Nephron (organoid): ENCODE measurements around the gene SLCO3A1.

Experiments
- H3K27ac Mint-ChIP-seq, 3 experiments: 2 replicates each; pipeline ENCODE4 v1.8.0; 2020; ENCODE audit warnings: mixed read lengths in 3 of 3, mild to moderate bottlenecking in 2 of 3, moderate library complexity in 1 of 3
- H3K27me3 Mint-ChIP-seq: 2 replicates; pipeline ENCODE4 v1.8.0; 2021; ENCODE audit warnings: low read depth, mild to moderate bottlenecking, moderate library complexity, mixed read lengths
- H3K36me3 Mint-ChIP-seq: 2 replicates; pipeline ENCODE4 v1.8.0; 2020; ENCODE audit warnings: low read depth, mixed read lengths
- H3K4me1 Mint-ChIP-seq: 2 replicates; pipeline ENCODE4 v1.8.0; 2020; ENCODE audit warnings: mixed read lengths
- H3K4me3 Mint-ChIP-seq, 3 experiments: 2 replicates each; pipeline ENCODE4 v1.8.0; 2020; ENCODE audit warnings: mild to moderate bottlenecking in 3 of 3, mixed read lengths in 3 of 3, moderate library complexity in 2 of 3
- H3K9me3 Mint-ChIP-seq: 2 replicates; pipeline ENCODE4 v1.8.0; 2020; ENCODE audit warnings: mixed read lengths
- CTCF ChIP-seq, 3 experiments: fragments of 200-600 bp; sonication (generic); IDR thresholded peaks; one replicate each; pipeline ENCODE4 v1.5.0; 2021; ENCODE audit warnings: antibody characterized with exemption in 3 of 3; ENCODE audit not compliant: unreplicated experiment in 3 of 3

The SLCO3A1 gene

GRCh38 chr15:91878319-91878870 lies 24.9 kb downstream of the SLCO3A1 start:
- no peak overlapping the region for H3K4me3 Mint-ChIP-seq
- H3K27ac Mint-ChIP-seq: no peak overlapping the region
- no peaks in the 10 kb centered on the region for H3K4me1 Mint-ChIP-seq
- TF ChIP-seq CTCF (IDR thresholded peaks at IDR 0.05; ENCODE audit: unreplicated experiment in 3 of 3): no peak
- H3K27me3 Mint-ChIP-seq: peaks cover 5% of the 10 kb centered on the region
- no peaks in the 10 kb centered on the region for H3K36me3 Mint-ChIP-seq
- no peaks in the 10 kb centered on the region for H3K9me3 Mint-ChIP-seq

GRCh38 chr15:91879158-91879557 lies 25.6 kb downstream of the SLCO3A1 start:
- Mint-ChIP-seq H3K27me3 (peaks cover 5% of the 10 kb centered on the region), H3K4me3 (no peak overlapping the region), H3K36me3 (no peaks in the 10 kb centered on the region), H3K4me1 (no peaks in the 10 kb centered on the region), H3K27ac (no peak overlapping the region), H3K9me3 (no peaks in the 10 kb centered on the region)
- TF ChIP-seq CTCF (IDR thresholded peaks at IDR 0.05; ENCODE audit: unreplicated experiment in 3 of 3): no peak

- H3K4me1 Mint-ChIP-seq: no peaks in the 10 kb centered on the region
- H3K27ac Mint-ChIP-seq: no peak overlapping the region
- H3K4me3 Mint-ChIP-seq: no peak overlapping the region
- TF ChIP-seq CTCF (IDR thresholded peaks at IDR 0.05; ENCODE audit: unreplicated experiment in 3 of 3): no peak
- H3K9me3 Mint-ChIP-seq: no peaks in the 10 kb centered on the region
- peaks cover 5% of the 10 kb centered on the region for H3K27me3 Mint-ChIP-seq
- no peaks in the 10 kb centered on the region for H3K36me3 Mint-ChIP-seq
Measured at GRCh38 chr15:91880373-91880772, 26.9 kb downstream of the SLCO3A1 start.

DNA sequence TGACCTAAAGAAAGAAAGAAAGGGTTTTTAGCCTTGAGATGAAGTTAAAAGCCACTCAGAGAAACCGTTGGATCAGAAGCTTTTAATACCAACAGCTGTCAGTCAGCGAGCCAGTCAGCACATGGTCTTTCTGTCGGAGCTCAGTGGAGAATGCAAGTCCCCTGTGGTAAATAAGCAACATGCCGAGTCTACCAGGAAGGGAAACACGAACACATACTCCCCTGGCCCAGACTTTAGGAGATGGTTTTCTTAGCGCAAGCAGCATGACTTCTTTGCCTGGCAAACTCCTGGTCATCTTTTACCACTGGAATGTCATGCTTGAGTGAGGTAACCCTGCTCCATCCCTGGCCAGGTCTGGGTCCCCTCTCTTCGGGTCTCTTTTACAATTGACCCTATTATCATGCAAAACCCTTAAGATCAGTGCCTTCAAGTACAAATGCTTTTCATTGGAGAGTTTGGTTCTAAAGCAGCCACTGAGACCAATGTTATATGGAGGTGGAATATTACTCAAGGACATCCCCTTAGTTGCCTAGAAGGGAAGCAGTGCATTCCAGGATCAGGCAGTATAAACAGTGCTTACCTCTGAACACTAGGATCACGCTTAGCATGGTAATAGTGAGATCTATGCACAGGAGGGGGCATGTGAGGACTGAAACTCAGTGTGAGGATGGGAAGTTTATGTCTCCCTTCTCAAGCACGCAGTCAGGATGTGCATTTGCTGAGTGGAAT lies 28.2 kb downstream of the SLCO3A1 start:
- Mint-ChIP-seq H3K4me3 (no peak overlapping the region), H3K4me1 (peaks cover 6% of the 10 kb centered on the region), H3K27me3 (peaks cover 9% of the 10 kb centered on the region), H3K9me3 (no peaks in the 10 kb centered on the region), H3K36me3 (no peaks in the 10 kb centered on the region), H3K27ac (no peak overlapping the region)
- no peak for TF ChIP-seq CTCF (IDR thresholded peaks at IDR 0.05; ENCODE audit: unreplicated experiment in 3 of 3)

GRCh38 chr15:91882858-91883586 lies 29.5 kb downstream of the SLCO3A1 start:
- H3K4me3 Mint-ChIP-seq: no peak overlapping the region
- H3K27me3 Mint-ChIP-seq: peaks cover 9% of the 10 kb centered on the region
- H3K4me1 Mint-ChIP-seq: peaks cover 18% of the 10 kb centered on the region
- H3K36me3 Mint-ChIP-seq: no peaks in the 10 kb centered on the region
- no peak for TF ChIP-seq CTCF (IDR thresholded peaks at IDR 0.05; ENCODE audit: unreplicated experiment in 3 of 3)
- H3K9me3 Mint-ChIP-seq: no peaks in the 10 kb centered on the region
- no peak overlapping the region for H3K27ac Mint-ChIP-seq
